Measurements from ENCODE around the gene SMOC2. TPM values are rescaled to one million over a fixed set of nuclear protein-coding genes. Genes with fewer than 3 reads are reported as not detected.

Gene SMOC2
- total and polyA plus RNA-seq, 2 of the 4 experiments (the other 2 are of a cell fraction) = not detected

DNA sequence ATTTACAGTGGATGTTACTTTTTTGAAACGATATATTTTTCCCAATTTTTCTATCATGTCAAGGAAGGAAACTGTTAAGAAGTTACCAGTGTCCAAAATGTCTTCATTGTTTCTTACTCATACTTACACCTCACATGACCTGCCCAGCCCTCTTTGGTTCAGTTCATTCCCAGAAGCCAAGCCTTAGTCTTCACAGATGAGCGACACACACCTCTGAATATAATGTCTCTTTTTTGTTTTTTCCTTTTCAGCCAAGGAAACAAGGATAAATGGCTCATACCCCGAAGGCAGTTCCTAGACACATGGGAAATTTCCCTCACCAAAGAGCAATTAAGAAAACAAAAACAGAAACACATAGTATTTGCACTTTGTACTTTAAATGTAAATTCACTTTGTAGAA is 225.2 kb downstream of the SMOC2 start:
- Histone ChIP-seq H4K91ac (ENCODE audit: insufficient read depth, low read depth, low read length) (no peak overlapping the region), H2BK15ac (ENCODE audit: low read depth, low read length) (no peak overlapping the region), H2BK120ac (ENCODE audit: low read depth, low read length) (no peak overlapping the region), H3K9ac (ENCODE audit: low read depth, low read length) (no peak overlapping the region), H2BK5ac (ENCODE audit: low read depth, low read length, poor library complexity, severe bottlenecking) (no peak overlapping the region), H3K56ac (ENCODE audit: extremely low read depth, insufficient read depth, low read length) (no peak overlapping the region), H3K4ac (ENCODE audit: low read depth, low read length) (no peak overlapping the region), H3K4me2 (ENCODE audit: low read depth, low read length) (no peak overlapping the region), H3K14ac (replicated peaks; ENCODE audit: low read depth, low read length) (no peak overlapping the region), H4K5ac (ENCODE audit: low read depth, low read length) (no peak overlapping the region), H3K23ac (ENCODE audit: low read depth, low read length) (no peak overlapping the region), H2BK20ac (ENCODE audit: low read depth, low read length) (no peak overlapping the region), H3K4me1 (ENCODE audit: control insufficient read depth, insufficient read depth, low read length) (no peaks in the 10 kb centered on the region), H3K79me1 (ENCODE audit: low read depth in 1 of 2, low read length in 2 of 2) (no peaks in the 10 kb centered on the region), H3K36me3 (ENCODE audit: control insufficient read depth, insufficient read depth, low read length) (no peaks in the 10 kb centered on the region), H3K9me1 (ENCODE audit: insufficient read depth, low read length) (no peaks in the 10 kb centered on the region), H4K20me1 (ENCODE audit: insufficient read depth, low read length) (no peaks in the 10 kb centered on the region), H3K18ac (ENCODE audit: low read depth, low read length) (no peak overlapping the region), H3K27me3 (ENCODE audit: control insufficient read depth, insufficient read depth, low read length) (no peaks in the 10 kb centered on the region), H3K27ac (ENCODE audit: insufficient read depth, low read length) (no peak overlapping the region), H4K8ac (ENCODE audit: low read depth in 2 of 2, low read length in 2 of 2) (no peak overlapping the region), H2AK5ac (ENCODE audit: low read depth, low read length) (no peak overlapping the region), H2AFZ (replicated peaks; ENCODE audit: low read length, poor library complexity) (no peak overlapping the region), H2AK9ac (replicated peaks; ENCODE audit: low read depth, low read length, poor library complexity) (no peak overlapping the region), H3K9me3 (ENCODE audit: control insufficient read depth, insufficient read depth, low read length) (peaks cover 38% of the 10 kb centered on the region), H3K4me3 (ENCODE audit: insufficient read depth, low read depth, low read length) (no peak overlapping the region)
- intact Hi-C loops (cut with micrococcal nuclease) (no loop called here), dilution Hi-C loops (cut with HindIII; ENCODE audit: low sequenced_read_pairs, unreplicated experiment) (no loop called here), in situ Hi-C loops (cut with MboI; ENCODE audit: low sequenced_read_pairs) (no loop called here)
- CTCF ChIA-PET = no interaction called here
- DNase-seq = no peak
- POLR2A ChIA-PET (ENCODE audit: unreplicated experiment) = no interaction called here
- TF ChIP-seq CHD1 (IDR thresholded peaks at IDR 0.05; ENCODE audit: low read depth, low read length) (no peak), CTCF (conservative IDR thresholded peaks at IDR 0.05; ENCODE audit: low read depth, low read length) (no peak), BHLHE40 (IDR thresholded peaks at IDR 0.05; ENCODE audit: low read depth, low read length) (no peak), MAZ (IDR thresholded peaks at IDR 0.05; ENCODE audit: borderline replicate concordance, low read depth, low read length) (no peak), MXI1 (IDR thresholded peaks at IDR 0.05; ENCODE audit: borderline replicate concordance, low read depth, low read length) (no peak), RAD21 (IDR thresholded peaks at IDR 0.05; ENCODE audit: low read length) (no peak), RCOR1 (IDR thresholded peaks at IDR 0.05; ENCODE audit: insufficient replicate concordance, low read length) (no peak), CEBPB (IDR thresholded peaks at IDR 0.05; ENCODE audit: low read depth, low read length) (no peak), FOS (IDR thresholded peaks at IDR 0.05; ENCODE audit: low read depth, low read length) (no peak), RFX5 (IDR thresholded peaks at IDR 0.05; ENCODE audit: low read depth, low read length) (no peak), SMC3 (IDR thresholded peaks at IDR 0.05; ENCODE audit: low read depth, low read length) (no peak), POLR2A (IDR thresholded peaks at IDR 0.05; ENCODE audit: low read depth, low read length) (no peak), NFE2L2 (IDR thresholded peaks at IDR 0.05; ENCODE audit: low read depth, low read length) (no peak), MAFK (IDR thresholded peaks at IDR 0.05; ENCODE audit: low read depth, low read length) (no peak)
- TF ChIP-seq, protein P1, sequence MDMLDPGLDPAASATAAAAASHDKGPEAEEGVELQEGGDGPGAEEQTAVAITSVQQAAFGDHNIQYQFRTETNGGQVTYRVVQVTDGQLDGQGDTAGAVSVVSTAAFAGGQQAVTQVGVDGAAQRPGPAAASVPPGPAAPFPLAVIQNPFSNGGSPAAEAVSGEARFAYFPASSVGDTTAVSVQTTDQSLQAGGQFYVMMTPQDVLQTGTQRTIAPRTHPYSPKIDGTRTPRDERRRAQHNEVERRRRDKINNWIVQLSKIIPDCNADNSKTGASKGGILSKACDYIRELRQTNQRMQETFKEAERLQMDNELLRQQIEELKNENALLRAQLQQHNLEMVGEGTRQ (IDR thresholded peaks at IDR 0.05; ENCODE audit: low read depth, low read length) = no peak
- TF ChIP-seq, protein P2, sequence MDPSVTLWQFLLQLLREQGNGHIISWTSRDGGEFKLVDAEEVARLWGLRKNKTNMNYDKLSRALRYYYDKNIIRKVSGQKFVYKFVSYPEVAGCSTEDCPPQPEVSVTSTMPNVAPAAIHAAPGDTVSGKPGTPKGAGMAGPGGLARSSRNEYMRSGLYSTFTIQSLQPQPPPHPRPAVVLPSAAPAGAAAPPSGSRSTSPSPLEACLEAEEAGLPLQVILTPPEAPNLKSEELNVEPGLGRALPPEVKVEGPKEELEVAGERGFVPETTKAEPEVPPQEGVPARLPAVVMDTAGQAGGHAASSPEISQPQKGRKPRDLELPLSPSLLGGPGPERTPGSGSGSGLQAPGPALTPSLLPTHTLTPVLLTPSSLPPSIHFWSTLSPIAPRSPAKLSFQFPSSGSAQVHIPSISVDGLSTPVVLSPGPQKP (IDR thresholded peaks at IDR 0.05; ENCODE audit: borderline replicate concordance, low read depth, low read length) = no peak
- 40% methylated on average over 1 of the region's 3 CpGs; no CpG with 5 or more reads in 1 of the 2 experiments for WGBS, 2 experiments (ENCODE audit: extremely low coverage in 2 of 2, insufficient read length in 1 of 2)
- no peak for ATAC-seq (ENCODE audit: low read depth)
- BruUV-seq (replicated peaks) = no TSS peak

All from IMR-90 (cell line).